Activated T-helper 1 cell treated with anti-CD3 and anti-CD28 coated beads, Interleukin-12 subunit alpha, Interleukin-12 subunit beta, Interleukin-2, Interleukin-4 antibody, amounts not matched to agents 30 ng/mL and 10 ng/mL and 1 ng/mL, durations not matched to agents 14 hours and 24 hours and 36 hours (primary cell): Measurements from ENCODE around the gene CYP26C1. TPM values are rescaled to one million over a fixed set of nuclear protein-coding genes. Genes with fewer than 3 reads are reported as not detected.
"Not testable (repeated sequence)": the region's sequence is repeated elsewhere in the genome, so short reads cannot be mapped to it uniquely, and the experiment has no call there.

Experiments used
- DNase-seq: peaks from one replicate; pipeline ENCODE4 v3.0.0; 2021; ENCODE audit warnings: low spot score
- H3K27ac Mint-ChIP-seq: one replicate; pipeline ENCODE4 v1.8.0; 2021; ENCODE audit warnings: mild to moderate bottlenecking, mixed read lengths
- H3K27me3 Mint-ChIP-seq: one replicate; pipeline ENCODE4 v1.8.0; 2022; ENCODE audit warnings: mild to moderate bottlenecking, moderate library complexity, mixed read lengths; ENCODE audit not compliant: insufficient read depth
- H3K36me3 Mint-ChIP-seq: one replicate; pipeline ENCODE4 v1.8.0; 2021; ENCODE audit warnings: low read depth, mixed read lengths
- H3K4me1 Mint-ChIP-seq: one replicate; pipeline ENCODE4 v1.8.0; 2021; ENCODE audit warnings: low read depth, mixed read lengths
- H3K4me3 Mint-ChIP-seq: one replicate; pipeline ENCODE4 v1.8.0; 2021; ENCODE audit warnings: mild to moderate bottlenecking, moderate library complexity, mixed read lengths
- H3K9me3 Mint-ChIP-seq: one replicate; pipeline ENCODE4 v1.8.0; 2021; ENCODE audit warnings: mixed read lengths
- intact Hi-C: fragments of 100-400 bp; cut with micrococcal nuclease; formaldehyde crosslinking; loops from one replicate; pipeline ENCODE4 v1.15.1; 2024
- total RNA-seq: library from RNA; stranded (reverse); gene quantifications from 2 replicates; pipeline ENCODE4 v1.2.3, GENCODE V29; 2022

The CYP26C1 gene
- total RNA-seq, 1 donor from 2014 or later = not detected

DNA sequence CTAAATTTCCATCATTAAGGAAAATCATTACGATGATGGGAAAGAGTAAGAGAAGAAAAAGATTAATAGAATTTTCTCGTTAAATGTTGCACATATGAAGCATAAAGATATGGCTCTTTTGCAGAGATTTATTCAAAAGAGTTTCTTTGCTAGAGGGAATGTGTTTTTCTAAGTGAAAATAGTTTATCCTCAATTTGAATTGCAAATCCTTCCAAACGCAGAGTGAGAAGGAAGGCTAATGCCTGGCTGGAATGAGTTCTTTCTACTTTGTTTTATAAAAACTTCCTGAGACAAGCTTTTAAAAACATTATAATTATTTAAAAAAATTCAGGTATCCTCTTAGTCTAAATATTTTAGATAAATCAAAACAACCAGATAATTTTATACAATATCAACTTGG lies 27.2 kb downstream of the CYP26C1 start:
- intact Hi-C loops = no loop called here
- H3K36me3 Mint-ChIP-seq = no peaks in the 10 kb centered on the region
- no peak overlapping the region for H3K27ac Mint-ChIP-seq
- H3K27me3 Mint-ChIP-seq = peaks cover 5% of the 10 kb centered on the region
- no peak overlapping the region for H3K4me3 Mint-ChIP-seq
- H3K9me3 Mint-ChIP-seq = no peaks in the 10 kb centered on the region
- DNase-seq = no peak
- no peaks in the 10 kb centered on the region for H3K4me1 Mint-ChIP-seq

DNA sequence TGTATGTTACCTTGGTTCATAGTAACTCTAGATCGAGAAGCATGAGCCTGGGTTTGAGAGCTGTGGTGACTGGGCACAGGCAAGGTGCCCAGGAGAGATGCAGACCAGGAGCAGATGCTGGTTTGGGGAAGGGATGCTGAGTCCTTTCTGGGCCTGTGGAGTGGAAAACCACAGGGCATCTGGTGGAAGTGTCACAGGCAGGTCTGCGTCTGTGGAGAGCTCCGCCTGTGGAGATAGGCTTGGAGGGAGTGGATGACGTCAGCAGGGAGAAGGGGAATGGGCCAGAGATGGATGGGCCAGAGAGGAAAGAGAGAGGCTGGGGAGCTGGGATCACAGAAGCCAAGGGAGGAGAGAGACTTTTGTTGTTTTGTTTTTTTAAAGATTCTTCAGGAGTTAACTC lies 27.9 kb downstream of the CYP26C1 start:
- Mint-ChIP-seq H3K27me3 (peaks cover 5% of the 10 kb centered on the region), H3K36me3 (no peaks in the 10 kb centered on the region), H3K9me3 (no peaks in the 10 kb centered on the region), H3K27ac (no peak overlapping the region), H3K4me1 (no peaks in the 10 kb centered on the region), H3K4me3 (no peak overlapping the region)
- DNase-seq = no peak
- intact Hi-C loops = no loop called here

GRCh38 chr10:93090619-93091018 lies 30.0 kb downstream of the CYP26C1 start:
- Mint-ChIP-seq H3K27ac (no peak overlapping the region), H3K4me3 (no peak overlapping the region), H3K36me3 (no peaks in the 10 kb centered on the region), H3K27me3 (peaks cover 8% of the 10 kb centered on the region), H3K9me3 (no peaks in the 10 kb centered on the region), H3K4me1 (no peaks in the 10 kb centered on the region)
- no peak for DNase-seq
- intact Hi-C loops = no loop called here

DNA sequence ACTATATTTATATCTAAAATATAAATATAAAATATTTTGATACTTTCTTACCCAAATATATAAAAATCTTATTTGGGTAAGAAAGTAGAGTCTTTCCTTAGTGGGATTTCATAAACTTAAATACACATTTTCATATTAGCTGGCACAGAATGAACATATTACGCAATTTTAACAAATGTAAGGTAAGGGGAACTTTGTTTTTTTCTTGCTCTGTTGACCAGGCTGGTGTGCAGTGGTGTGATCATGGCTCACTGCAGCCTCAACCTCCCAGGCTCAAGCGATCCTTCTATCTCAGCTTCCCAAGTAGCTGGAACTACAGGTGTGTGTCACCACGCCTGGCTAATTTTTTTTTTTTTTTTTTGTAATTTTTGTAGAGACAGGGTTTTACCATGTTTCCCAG lies 31.4 kb downstream of the CYP26C1 start:
- H3K36me3 Mint-ChIP-seq = no peaks in the 10 kb centered on the region
- H3K27ac Mint-ChIP-seq = no peak overlapping the region
- H3K9me3 Mint-ChIP-seq = no peaks in the 10 kb centered on the region
- no peaks in the 10 kb centered on the region for H3K4me1 Mint-ChIP-seq
- intact Hi-C loops = no loop called here
- H3K4me3 Mint-ChIP-seq = no peak overlapping the region
- DNase-seq = no peak
- H3K27me3 Mint-ChIP-seq = peaks cover 8% of the 10 kb centered on the region

DNA sequence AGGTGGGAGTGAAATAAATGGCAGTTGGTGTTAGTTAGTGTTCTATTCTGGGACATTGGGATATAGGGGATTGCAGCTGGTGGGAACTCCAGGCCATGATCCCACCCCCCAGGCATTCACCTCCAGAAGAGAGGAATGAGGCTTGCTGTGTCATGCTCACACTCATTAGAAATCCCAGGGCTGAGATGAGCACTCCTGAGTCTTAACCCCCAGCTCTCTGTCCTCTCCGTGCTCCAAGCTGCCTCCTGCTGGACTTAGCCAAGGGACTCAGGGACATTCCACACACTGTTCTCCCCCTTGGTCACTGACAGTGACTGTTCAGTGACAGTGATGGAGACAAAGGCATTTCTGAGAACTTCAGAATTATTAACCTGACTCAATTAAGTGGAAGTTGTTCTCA lies 34.6 kb downstream of the CYP26C1 start:
- H3K9me3 Mint-ChIP-seq = no peaks in the 10 kb centered on the region
- H3K27ac Mint-ChIP-seq = no peak overlapping the region
- H3K4me1 Mint-ChIP-seq = no peaks in the 10 kb centered on the region
- peaks cover 8% of the 10 kb centered on the region for H3K27me3 Mint-ChIP-seq
- H3K4me3 Mint-ChIP-seq = no peak overlapping the region
- H3K36me3 Mint-ChIP-seq = no peaks in the 10 kb centered on the region
- no peak for DNase-seq
- intact Hi-C loops = no loop called here

DNA sequence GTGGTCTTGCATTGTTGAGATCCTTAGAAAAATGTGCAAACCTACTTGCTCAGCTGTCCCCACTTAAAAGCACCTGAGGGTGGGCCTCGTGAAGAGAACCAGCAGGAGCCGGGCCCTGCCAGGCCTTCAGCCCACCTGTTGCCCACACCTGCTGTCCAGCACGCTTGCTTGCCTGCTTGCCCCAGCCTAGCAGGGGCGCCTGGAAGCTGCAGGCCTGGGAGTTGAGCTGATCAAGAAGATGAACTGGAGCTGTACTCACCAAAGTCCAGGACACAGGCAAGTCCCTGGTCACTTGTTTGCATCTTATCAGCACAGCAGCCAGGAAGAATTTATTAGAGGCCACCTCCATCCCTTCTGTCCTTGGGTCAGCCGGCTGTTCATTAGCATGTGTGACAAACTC lies 36.3 kb downstream of the CYP26C1 start:
- H3K27me3 Mint-ChIP-seq = peaks cover 11% of the 10 kb centered on the region
- H3K4me1 Mint-ChIP-seq = no peaks in the 10 kb centered on the region
- intact Hi-C loops = no loop called here
- no peak overlapping the region for H3K4me3 Mint-ChIP-seq
- no peak overlapping the region for H3K27ac Mint-ChIP-seq
- no peaks in the 10 kb centered on the region for H3K36me3 Mint-ChIP-seq
- DNase-seq = no peak
- H3K9me3 Mint-ChIP-seq = no peaks in the 10 kb centered on the region

- Mint-ChIP-seq H3K9me3 (no peaks in the 10 kb centered on the region), H3K36me3 (no peaks in the 10 kb centered on the region), H3K4me3 (no peak overlapping the region), H3K4me1 (no peaks in the 10 kb centered on the region), H3K27ac (no peak overlapping the region), H3K27me3 (peaks cover 11% of the 10 kb centered on the region)
- intact Hi-C loops = no loop called here
- no peak for DNase-seq
These were observed 36.8 kb downstream of the CYP26C1 start for GRCh38 chr10:93097386-93097785.

DNA sequence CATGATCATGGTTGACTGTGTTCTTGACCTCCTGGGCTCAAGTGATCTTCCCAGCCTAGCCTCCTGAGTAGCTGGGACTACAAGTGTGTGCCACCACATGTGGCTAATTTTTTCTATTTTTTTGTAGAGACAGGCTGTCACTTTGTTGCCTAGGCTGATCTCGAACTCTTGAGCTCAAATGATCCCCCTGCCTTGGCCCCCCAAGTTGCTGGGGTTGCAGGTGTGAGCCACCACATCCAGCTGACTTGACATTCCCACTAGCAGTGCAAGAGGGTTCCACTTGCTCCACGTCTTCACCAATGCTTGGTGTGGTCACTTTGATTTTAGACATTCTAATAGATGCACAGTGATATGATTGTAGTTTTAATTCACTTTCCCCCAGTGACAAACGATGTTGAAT lies 38.2 kb downstream of the CYP26C1 start:
- no peaks in the 10 kb centered on the region for H3K9me3 Mint-ChIP-seq
- intact Hi-C loops = no loop called here
- H3K36me3 Mint-ChIP-seq = no peaks in the 10 kb centered on the region
- no peak for DNase-seq
- H3K4me3 Mint-ChIP-seq = no peak overlapping the region
- H3K4me1 Mint-ChIP-seq = no peaks in the 10 kb centered on the region
- H3K27ac Mint-ChIP-seq = no peak overlapping the region
- H3K27me3 Mint-ChIP-seq = peaks cover 8% of the 10 kb centered on the region

DNA sequence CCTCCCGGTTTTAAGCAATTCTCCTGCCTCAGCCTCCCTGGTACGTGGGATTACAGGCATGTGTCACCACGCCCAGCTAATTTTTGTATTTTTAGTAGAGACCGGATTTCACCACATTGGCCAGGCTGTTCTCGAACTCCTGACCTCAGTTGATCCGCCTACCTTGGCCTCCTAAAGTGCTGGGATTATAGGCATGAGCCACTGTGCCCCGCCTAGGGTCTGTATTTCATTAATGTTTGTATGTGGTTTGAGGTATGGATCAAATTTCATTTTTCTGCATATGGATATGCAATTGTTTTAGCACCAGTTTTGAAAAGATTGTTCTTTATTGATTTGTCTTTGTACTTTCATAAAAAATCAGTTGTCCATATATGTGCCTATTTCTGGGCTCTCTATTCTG lies 39.1 kb downstream of the CYP26C1 start:
- Mint-ChIP-seq H3K27ac (no peak overlapping the region), H3K4me3 (no peak overlapping the region), H3K4me1 (no peaks in the 10 kb centered on the region), H3K27me3 (peaks cover 3% of the 10 kb centered on the region), H3K36me3 (no peaks in the 10 kb centered on the region), H3K9me3 (no peaks in the 10 kb centered on the region)
- DNase-seq = no peak
- intact Hi-C loops = no loop called here

GRCh38 chr10:93101148-93101547 lies 40.5 kb downstream of the CYP26C1 start:
- H3K4me3 Mint-ChIP-seq, H3K27ac Mint-ChIP-seq, H3K4me1 Mint-ChIP-seq, H3K36me3 Mint-ChIP-seq, H3K9me3 Mint-ChIP-seq, intact Hi-C loops, H3K27me3 Mint-ChIP-seq, DNase-seq: not testable (repeated sequence)

DNA sequence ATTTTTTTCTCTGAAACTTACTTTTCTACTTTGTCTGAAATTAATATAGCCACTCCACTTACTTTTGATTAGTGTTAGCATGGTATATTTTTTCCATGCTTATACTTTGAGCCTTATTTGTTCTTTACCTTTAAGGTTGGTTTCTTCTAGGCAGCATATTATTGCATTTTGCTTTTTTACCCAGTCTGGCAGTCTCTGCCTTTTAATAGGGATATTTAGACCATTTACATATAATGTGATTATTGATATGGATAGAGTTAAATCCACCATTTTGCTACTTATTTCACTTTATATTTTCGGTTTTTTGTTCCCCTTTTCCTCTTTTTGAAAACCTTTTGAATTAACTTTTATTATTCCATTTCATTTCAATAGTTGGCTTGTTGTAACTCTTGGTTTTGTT lies 43.4 kb downstream of the CYP26C1 start:
- no peak for DNase-seq
- no peaks in the 10 kb centered on the region for H3K4me1 Mint-ChIP-seq
- intact Hi-C loops = no loop called here
- H3K27ac Mint-ChIP-seq = no peak overlapping the region
- H3K9me3 Mint-ChIP-seq = no peaks in the 10 kb centered on the region
- H3K4me3 Mint-ChIP-seq = no peak overlapping the region
- peaks cover 6% of the 10 kb centered on the region for H3K27me3 Mint-ChIP-seq
- no peaks in the 10 kb centered on the region for H3K36me3 Mint-ChIP-seq

GRCh38 chr10:93106631-93107072 lies 46.1 kb downstream of the CYP26C1 start:
- no peak overlapping the region for H3K27ac Mint-ChIP-seq
- intact Hi-C loops = no loop called here
- H3K4me3 Mint-ChIP-seq = no peak overlapping the region
- H3K9me3 Mint-ChIP-seq = no peaks in the 10 kb centered on the region
- H3K4me1 Mint-ChIP-seq = no peaks in the 10 kb centered on the region
- peaks cover 8% of the 10 kb centered on the region for H3K27me3 Mint-ChIP-seq
- no peaks in the 10 kb centered on the region for H3K36me3 Mint-ChIP-seq
- no peak for DNase-seq

DNA sequence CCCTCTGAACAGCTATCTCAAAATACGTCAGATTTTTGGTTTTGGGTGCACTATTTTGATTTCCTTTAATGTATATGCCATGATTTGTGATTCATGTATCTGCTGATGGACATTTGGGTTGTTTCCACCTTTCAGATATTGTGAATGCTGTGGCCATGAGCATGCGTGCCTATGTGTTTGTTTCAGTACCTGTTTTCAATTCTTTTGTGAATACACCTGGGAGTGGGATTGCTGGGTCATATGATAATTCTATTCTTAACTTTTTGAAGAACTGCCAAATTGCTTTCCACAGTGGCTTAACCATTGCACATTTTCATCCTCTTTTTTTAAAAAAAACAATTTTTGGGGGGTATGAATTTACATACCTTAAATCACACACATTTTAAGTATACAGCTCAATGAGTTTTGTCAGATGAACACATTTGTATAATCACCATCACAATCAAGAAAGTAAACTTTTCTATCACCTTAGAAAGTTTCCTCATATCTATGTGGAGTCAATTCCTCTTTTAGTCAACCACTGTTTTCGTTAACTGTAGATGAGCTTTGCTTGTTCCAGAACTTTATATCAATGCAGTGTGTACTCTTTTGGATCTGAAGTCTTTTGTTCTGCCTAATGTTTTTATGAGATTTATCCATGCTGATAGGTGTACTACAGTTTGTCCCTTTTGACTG lies 50.0 kb downstream of the CYP26C1 start:
- Mint-ChIP-seq H3K9me3 (no peaks in the 10 kb centered on the region), H3K27ac (no peak overlapping the region), H3K4me1 (no peaks in the 10 kb centered on the region), H3K36me3 (no peaks in the 10 kb centered on the region), H3K4me3 (no peak overlapping the region), H3K27me3 (peaks cover 7% of the 10 kb centered on the region)
- DNase-seq = no peak
- intact Hi-C loops = no loop called here

- no peak for DNase-seq
- Mint-ChIP-seq H3K27ac (no peak overlapping the region), H3K4me3 (no peak overlapping the region), H3K27me3 (peaks cover 7% of the 10 kb centered on the region), H3K36me3 (no peaks in the 10 kb centered on the region), H3K9me3 (no peaks in the 10 kb centered on the region), H3K4me1 (no peaks in the 10 kb centered on the region)
- intact Hi-C loops = no loop called here
These were observed 52.4 kb downstream of the CYP26C1 start for GRCh38 chr10:93113042-93113441.
